Mammary epithelial cell (primary cell): ENCODE data around the gene KRTAP4-7.

Experiments
- EZH2 ChIP-seq: IDR thresholded peaks from 2 replicates; pipeline ENCODE4 v1.6.1; 2012; ENCODE audit warnings: low read length, inconsistent platforms, borderline replicate concordance
- TF ChIP-seq, protein P1 (sequence below), 2 donors: IDR thresholded peaks in 1 of 2; conservative IDR thresholded peaks in 1 of 2; 2 replicates each; pipeline ENCODE4 v1.5.1; 2011 to 2012; ENCODE audit warnings: inconsistent platforms in 2 of 2, low read length in 2 of 2, mild to moderate bottlenecking in 2 of 2, control low read depth in 1 of 2, low read depth in 1 of 2; ENCODE audit not compliant: insufficient read depth in 1 of 2; ENCODE audit errors: extremely low read depth in 1 of 2

DNA sequence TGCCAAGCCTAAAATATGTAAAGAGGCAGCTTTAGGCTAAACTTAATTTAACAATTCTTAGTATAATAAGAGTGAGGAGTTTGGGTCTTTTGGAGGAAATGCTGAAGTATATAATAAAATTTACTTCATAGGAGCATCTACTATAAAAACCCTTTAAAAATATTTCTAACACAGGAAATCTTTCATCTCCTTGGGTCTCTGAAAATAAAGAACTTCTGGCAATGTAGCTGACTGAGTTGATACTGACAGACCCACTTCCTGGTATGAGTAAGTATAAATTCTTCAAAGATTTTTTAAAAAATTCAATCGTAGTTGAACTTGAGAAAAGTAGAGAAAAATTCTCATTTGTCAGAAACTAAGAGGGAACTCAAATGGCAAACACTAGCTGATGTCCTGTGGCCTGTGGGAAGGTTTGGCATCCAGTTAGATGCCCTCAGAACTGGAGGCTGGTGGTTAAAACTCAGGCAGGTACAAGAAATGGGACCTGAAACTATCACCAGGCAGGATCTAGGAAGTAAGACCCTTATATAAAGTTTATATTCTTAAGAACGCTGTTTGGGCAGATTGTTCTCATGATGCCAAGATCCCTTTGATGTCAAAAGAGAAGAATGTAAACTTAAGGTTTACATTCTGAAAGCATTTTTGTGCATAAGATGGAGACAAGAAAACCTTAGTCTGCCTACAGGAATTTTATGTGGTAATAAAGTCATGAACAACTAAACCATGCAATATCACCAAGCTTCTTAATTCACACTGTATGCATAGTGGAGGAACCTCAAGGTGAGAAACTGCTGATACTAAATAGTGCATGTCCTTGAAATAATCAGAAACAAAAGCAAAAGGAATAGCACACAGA lies 50.2 kb downstream of the KRTAP4-7 start:
- no peak for TF ChIP-seq EZH2
- TF ChIP-seq, protein P1, sequence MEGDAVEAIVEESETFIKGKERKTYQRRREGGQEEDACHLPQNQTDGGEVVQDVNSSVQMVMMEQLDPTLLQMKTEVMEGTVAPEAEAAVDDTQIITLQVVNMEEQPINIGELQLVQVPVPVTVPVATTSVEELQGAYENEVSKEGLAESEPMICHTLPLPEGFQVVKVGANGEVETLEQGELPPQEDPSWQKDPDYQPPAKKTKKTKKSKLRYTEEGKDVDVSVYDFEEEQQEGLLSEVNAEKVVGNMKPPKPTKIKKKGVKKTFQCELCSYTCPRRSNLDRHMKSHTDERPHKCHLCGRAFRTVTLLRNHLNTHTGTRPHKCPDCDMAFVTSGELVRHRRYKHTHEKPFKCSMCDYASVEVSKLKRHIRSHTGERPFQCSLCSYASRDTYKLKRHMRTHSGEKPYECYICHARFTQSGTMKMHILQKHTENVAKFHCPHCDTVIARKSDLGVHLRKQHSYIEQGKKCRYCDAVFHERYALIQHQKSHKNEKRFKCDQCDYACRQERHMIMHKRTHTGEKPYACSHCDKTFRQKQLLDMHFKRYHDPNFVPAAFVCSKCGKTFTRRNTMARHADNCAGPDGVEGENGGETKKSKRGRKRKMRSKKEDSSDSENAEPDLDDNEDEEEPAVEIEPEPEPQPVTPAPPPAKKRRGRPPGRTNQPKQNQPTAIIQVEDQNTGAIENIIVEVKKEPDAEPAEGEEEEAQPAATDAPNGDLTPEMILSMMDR (conservative IDR thresholded peaks at IDR 0.05 in 1 of 2, IDR thresholded peaks at IDR 0.05 in 1 of 2; ENCODE audit: extremely low read depth in 1 of 2, insufficient read depth in 1 of 2, low read depth in 1 of 2, low read length in 2 of 2) = no peak
